Stimulated activated CD8-positive, alpha-beta memory T cell treated with anti-CD3 and anti-CD28 coated beads, Interleukin-2, amount 100 ng/mL, for 48 hours (primary cell): ENCODE data around the gene ATP6V1F.

Experiments used
- DNase-seq, 2 donors: peaks; one replicate each; pipeline ENCODE4 v3.0.0-alpha.2; 2020; ENCODE audit warnings: low read depth in 2 of 2

The ATP6V1F gene

DNA sequence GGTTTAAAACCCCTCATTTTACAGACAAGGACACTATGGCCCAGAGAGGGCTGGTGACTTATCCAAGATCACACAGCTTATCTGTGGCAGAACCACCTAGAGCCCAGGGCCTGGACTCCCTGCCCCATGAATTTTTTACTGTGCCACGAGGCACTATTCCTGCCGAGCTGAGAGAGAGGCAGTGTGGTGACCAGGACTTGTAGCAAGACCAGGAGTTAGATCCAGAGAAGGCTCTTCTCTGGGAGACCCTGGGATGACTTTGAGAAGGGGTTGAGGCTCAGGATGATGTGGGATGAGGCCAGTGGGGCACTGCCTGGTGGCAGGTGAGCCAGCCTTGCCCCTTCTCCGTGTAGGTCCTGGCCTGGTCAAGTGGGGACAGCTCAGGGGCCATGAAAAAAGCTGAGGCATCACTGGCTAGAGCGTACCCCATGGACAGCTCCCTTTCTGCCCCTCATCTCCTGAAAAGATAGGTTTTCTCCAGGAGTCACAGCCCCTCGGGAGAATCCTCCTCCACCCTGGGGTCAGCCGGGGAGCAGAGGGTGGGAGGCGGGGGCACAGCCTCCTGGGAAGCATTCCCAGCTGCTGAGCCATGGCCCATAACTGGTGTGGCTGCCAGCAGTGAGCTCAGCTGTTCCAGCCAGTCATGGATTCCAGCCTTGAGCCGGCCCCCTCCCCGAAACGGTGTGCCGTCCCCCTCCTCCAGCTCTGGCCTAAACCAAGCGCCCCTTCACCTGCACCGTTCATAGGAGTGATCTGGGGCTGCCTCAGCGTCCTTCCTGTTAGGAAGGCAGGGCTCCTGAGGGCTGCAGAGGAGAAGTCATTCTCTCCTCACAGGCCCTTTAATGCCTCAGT lies 26.6 kb upstream of the ATP6V1F start:
- DNase-seq = no peak

GRCh38 chr7:128836729-128837348 lies 25.8 kb upstream of the ATP6V1F start:
- DNase-seq = no peak

GRCh38 chr7:128837521-128837921 lies 25.1 kb upstream of the ATP6V1F start:
- no peak for DNase-seq

- DNase-seq = no peak
Measured at GRCh38 chr7:128838109-128838779, 24.4 kb upstream of the ATP6V1F start.

- DNase-seq = no peak
Measured at GRCh38 chr7:128838981-128839731, 23.5 kb upstream of the ATP6V1F start.

DNA sequence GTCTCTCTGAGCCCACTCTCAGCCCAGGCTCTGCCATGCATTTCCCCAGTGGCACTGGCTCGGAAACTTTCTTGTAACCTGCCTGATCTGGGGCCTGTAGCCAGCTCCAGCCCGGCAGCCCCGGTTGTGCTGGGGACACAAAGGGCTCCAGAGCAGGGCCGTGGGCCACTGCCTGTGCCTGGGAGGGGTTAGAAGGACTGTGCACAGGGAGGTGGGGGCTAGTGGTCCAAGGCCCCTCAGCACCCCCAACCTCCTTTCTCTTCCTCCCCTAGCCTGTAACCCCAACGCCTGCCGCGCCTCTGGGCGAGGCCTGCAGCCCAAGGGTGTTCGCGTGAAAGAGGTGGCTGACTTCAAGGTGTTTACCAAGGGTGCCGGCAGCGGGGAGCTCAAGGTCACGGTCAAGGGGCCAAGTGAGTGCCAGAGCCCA lies 22.9 kb upstream of the ATP6V1F start:
- no peak for DNase-seq

DNA sequence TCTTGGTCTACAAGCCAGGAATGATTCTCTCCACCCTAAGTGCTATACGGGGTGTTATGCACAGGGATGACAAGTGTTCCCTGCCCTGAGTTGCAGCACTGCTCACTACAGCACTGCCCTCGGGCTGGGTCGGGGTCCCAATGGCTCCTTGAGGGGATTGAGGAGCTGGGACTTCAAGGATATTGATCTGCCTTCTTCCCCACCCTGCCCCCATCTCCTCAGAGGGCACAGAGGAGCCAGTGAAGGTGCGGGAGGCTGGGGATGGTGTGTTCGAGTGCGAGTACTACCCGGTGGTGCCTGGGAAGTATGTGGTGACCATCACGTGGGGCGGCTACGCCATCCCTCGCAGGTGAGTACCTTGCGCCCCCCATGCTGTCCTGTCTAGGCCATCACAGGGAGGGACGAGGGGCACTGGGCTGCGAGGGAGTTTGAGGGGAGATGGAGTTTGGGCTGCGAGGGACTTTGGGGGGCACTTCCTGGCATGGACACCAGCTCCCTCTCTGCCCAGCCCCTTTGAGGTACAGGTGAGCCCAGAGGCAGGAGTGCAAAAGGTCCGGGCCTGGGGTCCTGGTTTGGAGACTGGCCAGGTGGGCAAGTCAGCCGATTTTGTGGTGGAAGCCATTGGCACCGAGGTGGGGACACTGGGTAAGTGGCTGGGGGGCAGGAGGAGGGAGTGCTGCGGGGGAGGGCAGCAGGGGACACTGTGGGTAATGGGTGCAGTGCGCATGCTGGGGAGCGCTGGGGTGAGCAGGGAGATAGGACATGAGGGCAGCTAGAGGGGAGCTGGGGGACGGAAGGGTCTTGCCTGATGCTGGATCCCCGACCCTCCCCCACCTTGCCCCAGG lies 22.1 kb upstream of the ATP6V1F start:
- DNase-seq = no peak

GRCh38 chr7:128841171-128841690 lies 21.4 kb upstream of the ATP6V1F start:
- no peak for DNase-seq

DNA sequence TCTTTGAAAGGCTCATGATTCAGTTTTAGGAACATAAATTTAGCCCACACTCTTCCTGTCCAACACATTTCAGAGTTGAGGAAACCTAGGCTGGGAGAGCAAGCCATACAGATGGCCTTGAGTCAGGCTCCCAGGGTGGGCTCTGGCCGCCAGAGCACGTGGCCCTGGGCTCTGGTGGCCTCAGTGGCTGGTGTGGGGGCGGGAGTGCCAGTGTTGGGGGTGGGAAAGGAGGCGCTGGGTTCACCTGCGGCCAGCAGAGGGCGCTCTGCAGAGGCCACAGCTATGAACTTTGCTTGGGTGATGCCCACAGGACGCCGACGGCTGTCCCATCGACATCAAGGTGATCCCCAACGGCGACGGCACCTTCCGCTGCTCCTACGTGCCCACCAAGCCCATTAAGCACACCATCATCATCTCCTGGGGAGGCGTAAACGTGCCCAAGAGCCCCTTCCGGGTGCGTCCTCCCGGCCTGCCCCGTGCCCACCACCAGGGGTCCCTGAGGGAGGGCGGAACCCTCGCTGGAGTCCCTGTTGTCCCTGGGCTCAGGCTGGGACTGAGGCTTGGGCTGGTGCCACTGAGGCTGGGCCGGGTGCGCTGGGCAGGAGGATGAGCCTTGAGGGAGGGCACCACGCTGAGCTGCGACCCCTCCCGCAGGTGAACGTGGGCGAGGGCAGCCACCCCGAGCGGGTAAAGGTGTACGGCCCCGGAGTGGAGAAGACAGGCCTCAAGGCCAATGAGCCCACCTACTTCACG lies 20.6 kb upstream of the ATP6V1F start:
- peak; percentile 41 to 57 for DNase-seq

- no peak for DNase-seq
Measured at GRCh38 chr7:128842674-128843641, 19.7 kb upstream of the ATP6V1F start.

DNA sequence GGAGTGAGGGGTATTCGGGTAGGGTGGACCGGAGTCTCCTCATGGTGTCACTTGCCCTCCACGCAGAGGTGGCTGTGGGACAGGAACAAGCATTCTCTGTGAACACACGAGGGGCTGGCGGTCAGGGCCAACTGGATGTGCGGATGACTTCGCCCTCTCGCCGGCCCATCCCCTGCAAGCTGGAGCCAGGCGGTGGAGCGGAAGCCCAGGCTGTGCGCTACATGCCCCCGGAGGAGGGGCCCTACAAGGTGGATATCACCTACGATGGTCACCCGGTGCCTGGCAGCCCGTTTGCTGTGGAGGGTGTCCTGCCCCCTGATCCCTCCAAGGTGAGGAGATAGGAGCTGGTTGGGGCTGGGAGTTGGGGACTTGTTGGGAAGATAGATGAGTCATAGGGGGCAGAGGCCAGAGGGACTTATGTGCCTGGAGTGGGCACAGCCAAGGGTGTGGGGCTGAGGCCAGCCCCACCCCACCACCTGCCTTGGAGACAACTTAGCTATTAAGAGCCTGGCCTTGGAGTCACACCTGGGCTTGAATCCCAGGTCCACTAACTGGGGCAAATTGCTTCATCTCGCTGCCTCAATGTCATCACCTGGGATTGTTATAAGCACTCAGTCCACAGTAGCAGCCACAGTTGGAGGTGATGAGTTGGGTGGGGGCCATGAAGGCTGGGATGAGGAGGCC lies 18.6 kb upstream of the ATP6V1F start:
- no peak for DNase-seq

DNA sequence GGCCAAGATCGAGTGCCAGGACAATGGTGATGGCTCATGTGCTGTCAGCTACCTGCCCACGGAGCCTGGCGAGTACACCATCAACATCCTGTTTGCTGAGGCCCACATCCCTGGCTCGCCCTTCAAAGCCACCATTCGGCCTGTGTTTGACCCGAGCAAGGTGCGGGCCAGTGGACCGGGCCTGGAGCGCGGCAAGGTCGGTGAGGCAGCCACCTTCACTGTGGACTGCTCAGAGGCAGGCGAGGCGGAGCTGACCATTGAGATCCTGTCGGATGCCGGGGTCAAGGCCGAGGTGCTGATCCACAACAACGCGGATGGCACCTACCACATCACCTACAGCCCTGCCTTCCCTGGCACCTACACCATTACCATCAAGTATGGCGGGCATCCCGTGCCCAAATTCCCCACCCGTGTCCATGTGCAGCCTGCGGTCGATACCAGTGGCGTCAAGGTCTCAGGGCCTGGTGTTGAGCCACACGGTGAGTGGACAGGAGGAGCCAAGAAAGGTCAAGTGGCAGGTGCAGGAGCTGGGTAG lies 17.8 kb upstream of the ATP6V1F start:
- DNase-seq = no peak

- no peak for DNase-seq
Measured at GRCh38 chr7:128845475-128845874, 17.2 kb upstream of the ATP6V1F start.

GRCh38 chr7:128845987-128846386 lies 16.7 kb upstream of the ATP6V1F start:
- no peak for DNase-seq

GRCh38 chr7:128846781-128847444 lies 15.7 kb upstream of the ATP6V1F start:
- no peak for DNase-seq

GRCh38 chr7:128847721-128848211 lies 14.9 kb upstream of the ATP6V1F start:
- no peak for DNase-seq
